GM19099 (cell line): ENCODE data around the gene TMEM220.

Source experiments
- POLR2A ChIP-seq: IDR thresholded peaks from 3 replicates; pipeline ENCODE4 v1.6.1; 2011; ENCODE audit warnings: low read depth; ENCODE audit not compliant: insufficient read length; ENCODE audit errors: extremely low read depth

TMEM220 gene

GRCh38 chr17:10713318-10713717 lies 16.5 kb downstream of the TMEM220 start:
- TF ChIP-seq POLR2A, result no peak

DNA sequence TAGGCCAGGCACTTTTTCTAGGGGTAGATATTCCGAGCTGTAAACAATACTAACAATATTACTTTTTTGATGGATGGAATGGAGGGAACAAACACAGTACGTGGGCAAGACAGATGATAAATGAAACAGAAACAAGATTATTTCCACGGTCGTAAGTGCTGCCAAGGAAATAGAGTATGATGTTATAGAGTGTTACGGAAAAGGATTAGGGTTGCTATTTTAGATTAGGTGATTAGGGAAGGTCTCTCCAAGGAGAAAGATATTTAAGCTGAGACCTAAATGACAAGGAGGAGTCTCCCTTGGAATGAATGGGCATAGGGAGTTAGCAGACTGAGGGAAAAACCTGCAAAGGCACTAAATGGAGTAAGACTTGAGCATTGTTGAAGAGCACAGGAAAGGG lies 24.1 kb downstream of the TMEM220 start:
- no peak for TF ChIP-seq POLR2A

- no peak for TF ChIP-seq POLR2A
These were observed 27.2 kb downstream of the TMEM220 start for GRCh38 chr17:10702574-10702973.

DNA sequence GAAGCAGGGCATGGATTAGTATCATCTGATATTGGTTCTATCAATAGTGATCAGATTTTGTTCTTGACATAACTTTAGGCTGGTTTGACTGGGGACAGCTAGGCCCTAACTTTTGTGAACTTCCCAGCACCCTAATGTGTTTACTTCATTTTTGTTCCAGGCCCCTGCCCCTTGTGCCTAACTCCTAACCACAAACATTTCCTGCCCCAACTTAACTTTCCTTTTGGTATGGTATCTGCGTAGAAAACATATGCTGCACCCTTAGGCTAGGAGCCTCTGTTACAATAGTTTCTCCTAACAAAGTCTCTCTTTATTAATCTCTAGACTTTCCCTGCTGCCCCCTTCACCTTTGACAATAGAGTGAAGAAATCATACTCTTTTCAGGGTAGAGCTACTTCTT lies 30.0 kb downstream of the TMEM220 start:
- TF ChIP-seq POLR2A, result no peak

DNA sequence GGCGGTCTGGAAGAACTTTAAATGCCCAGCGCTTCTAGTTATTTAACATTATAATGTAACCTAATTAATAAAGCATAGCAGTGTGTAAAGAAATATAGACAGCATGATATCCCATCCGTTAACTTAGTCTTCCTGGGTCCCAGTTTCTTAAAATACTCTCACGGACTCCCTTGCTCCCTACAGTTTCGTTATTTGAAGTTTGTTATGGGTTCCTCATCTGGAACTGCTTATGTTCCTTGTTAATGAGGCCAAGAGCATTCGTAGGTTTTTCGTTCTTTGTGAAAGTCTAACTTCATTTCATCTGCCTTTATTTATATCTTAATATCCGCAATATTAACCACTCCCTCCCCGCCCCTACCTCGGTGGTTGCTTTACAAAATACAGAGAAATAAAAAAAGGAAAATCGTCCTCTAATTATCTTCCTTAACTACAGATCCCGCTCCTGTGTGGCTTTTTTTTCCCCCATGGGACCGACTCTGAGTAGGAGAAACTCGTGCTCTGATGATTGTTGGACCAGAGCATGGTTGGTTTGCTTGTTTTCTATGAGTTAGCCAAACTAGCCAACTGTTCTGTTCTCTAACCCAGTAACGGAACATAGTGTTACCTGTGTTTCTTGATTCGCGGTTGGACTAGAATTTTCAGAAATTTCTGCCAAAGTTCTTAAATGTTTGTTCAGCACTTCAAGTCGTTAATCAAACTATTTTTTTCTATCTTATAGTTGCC lies 31.6 kb downstream of the TMEM220 start:
- TF ChIP-seq POLR2A, result no peak

- TF ChIP-seq POLR2A, result peak; percentile 97
These were observed 32.4 kb downstream of the TMEM220 start, which contains the start of the genes ADPRM and SCO1 for GRCh38 chr17:10697092-10698081. ADPRM (plus strand) TSS chr17:10697594; CDS start chr17:10704927, 7,333 bp downstream. SCO1 (minus strand) TSS chr17:10697533; CDS start chr17:10697507, 26 bp downstream.

- TF ChIP-seq POLR2A, result no peak
These were observed 42.3 kb downstream of the TMEM220 start for GRCh38 chr17:10687499-10687898.

DNA sequence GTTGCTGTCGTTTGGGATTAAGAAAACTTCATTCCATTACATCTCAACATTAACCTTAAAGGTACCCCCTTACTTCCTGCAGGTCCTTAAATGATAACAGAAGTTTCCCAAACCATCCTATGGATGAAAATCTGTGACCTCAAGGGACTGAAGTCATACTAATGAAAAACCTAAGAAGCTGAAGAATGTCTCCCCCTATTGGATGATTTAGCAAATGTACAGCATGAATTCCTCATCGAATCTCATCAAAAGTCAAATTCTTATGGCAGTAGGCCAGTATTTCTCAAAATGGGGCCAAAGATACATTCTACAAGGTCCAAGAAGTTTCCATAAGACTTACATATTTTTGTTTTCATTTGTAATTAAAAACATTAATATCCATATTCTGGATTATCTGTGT lies 46.0 kb downstream of the TMEM220 start:
- TF ChIP-seq POLR2A, result no peak

- no peak for TF ChIP-seq POLR2A
These were observed 47.9 kb downstream of the TMEM220 start for GRCh38 chr17:10681866-10682446.

GRCh38 chr17:10674704-10675103 lies 55.1 kb downstream of the TMEM220 start:
- no peak for TF ChIP-seq POLR2A

DNA sequence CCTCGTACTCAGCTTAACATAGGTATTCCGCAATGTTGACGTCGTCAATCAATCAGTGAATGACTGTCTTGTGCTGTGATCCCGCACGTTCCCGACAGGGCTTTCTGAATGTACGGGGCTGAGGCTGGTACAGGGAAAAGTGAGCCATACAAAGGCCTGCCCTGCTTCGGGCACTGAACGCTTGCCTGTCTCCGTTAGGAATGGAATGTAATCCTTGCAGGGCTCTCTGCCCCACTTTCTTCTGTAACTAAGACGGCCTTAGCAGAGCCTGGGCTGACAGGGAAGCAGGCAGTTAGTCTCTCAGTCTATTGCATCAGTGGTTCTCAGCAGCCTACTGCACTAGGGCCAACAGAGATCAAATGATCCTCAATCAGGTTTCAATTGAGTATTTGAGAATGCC lies 56.5 kb downstream of the TMEM220 start:
- no peak for TF ChIP-seq POLR2A

- no peak for TF ChIP-seq POLR2A
These were observed 61.0 kb downstream of the TMEM220 start for GRCh38 chr17:10668775-10669174.

DNA sequence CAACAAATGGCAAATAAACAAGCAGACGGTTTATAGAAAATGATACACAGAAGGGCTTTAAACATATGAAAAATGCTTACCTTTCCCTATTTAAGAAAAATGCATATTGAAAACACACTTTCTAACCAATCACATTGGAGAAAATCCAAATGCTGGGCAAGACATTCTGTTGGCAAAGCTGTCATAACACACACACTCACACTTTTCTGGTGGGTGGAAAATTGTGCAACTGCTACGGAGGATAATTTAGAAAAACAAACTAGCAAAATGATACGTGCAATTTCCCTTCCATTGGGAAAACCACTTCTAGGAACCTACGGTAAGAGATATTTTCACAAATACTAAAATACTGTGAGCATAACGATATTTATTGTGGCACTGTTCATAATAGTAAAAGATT lies 62.9 kb downstream of the TMEM220 start:
- TF ChIP-seq POLR2A, result no peak

DNA sequence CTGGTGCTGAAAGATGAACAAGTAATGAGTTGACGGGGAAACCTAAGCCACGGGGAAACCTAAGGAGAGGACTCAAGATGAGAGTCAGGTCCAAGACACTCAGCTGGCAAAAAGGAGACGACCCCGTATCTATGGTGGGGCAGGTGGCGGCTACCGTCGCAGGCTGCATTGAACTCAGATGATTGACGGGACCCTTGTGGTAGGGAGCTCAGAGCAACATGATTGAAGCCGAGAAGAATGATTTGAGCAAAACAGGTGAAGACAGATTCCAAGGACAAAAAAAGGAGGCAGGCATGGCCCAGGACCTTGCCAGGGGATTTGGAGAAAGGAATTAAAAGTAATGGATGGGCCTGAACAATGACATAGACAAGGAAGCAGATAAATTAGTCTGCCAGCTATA lies 65.3 kb downstream of the TMEM220 start:
- TF ChIP-seq POLR2A, result no peak
